ENCODE measurements around the gene FKBP9. TPM values are rescaled to one million over a fixed set of nuclear protein-coding genes. Genes with fewer than 3 reads are reported as not detected.

FKBP9 gene
- total RNA-seq, 1 experiment from 2014 or later: 11.0 TPM

- no peak overlapping the region for H3K27ac Mint-ChIP-seq
- ATAC-seq: no peak
- peaks cover 7% of the 10 kb centered on the region; the same call in 1 of the 2 replicates for H3K4me1 Mint-ChIP-seq
- H3K9me3 Mint-ChIP-seq: no peaks in the 10 kb centered on the region
- no peak for TF ChIP-seq JAZF1 (CRISPR knock-in tag; IDR thresholded peaks at IDR 0.05)
- TF ChIP-seq HMGXB4 (CRISPR knock-in tag; IDR thresholded peaks at IDR 0.05): no peak
- TF ChIP-seq MYBL2 (CRISPR knock-in tag; IDR thresholded peaks at IDR 0.05): no peak
- TF ChIP-seq CREM (CRISPR knock-in tag; IDR thresholded peaks at IDR 0.05): no peak
- TF ChIP-seq RORB (CRISPR knock-in tag; IDR thresholded peaks at IDR 0.05): no peak
- TF ChIP-seq RELA (CRISPR knock-in tag; IDR thresholded peaks at IDR 0.05; ENCODE audit: borderline replicate concordance): no peak
- TF ChIP-seq JUN (CRISPR knock-in tag; IDR thresholded peaks at IDR 0.05): no peak
- no peak for TF ChIP-seq E2F5 (CRISPR knock-in tag; IDR thresholded peaks at IDR 0.05)
- no peak for TF ChIP-seq ZNF416 (CRISPR knock-in tag; IDR thresholded peaks at IDR 0.05)
- no peak for TF ChIP-seq GRHL2 (CRISPR knock-in tag; IDR thresholded peaks at IDR 0.05; ENCODE audit: insufficient replicate concordance, severe bottlenecking)
- no peak for TF ChIP-seq NR1H2 (CRISPR knock-in tag; IDR thresholded peaks at IDR 0.05)
- no peak for TF ChIP-seq ETV6 (CRISPR knock-in tag; IDR thresholded peaks at IDR 0.05)
- TF ChIP-seq ZNF138 (CRISPR knock-in tag; conservative IDR thresholded peaks at IDR 0.05): no peak
- no peak for TF ChIP-seq NR2C2 (CRISPR knock-in tag; IDR thresholded peaks at IDR 0.05)
- no peak for TF ChIP-seq ESRRA (CRISPR knock-in tag; IDR thresholded peaks at IDR 0.05; ENCODE audit: borderline replicate concordance)
- CTCF ChIA-PET: no interaction called here
- POLR2A ChIA-PET: no interaction called here
- peaks cover 2% of the 10 kb centered on the region; the same call in 1 of the 2 replicates for H3K36me3 Mint-ChIP-seq
- no peak overlapping the region for H3K4me3 Mint-ChIP-seq
- H3K27me3 Mint-ChIP-seq (ENCODE audit: low read depth): no peaks in the 10 kb centered on the region
- DNase-seq (ENCODE audit: low spot score): no peak
Measured at GRCh38 chr7:33035776-33036175, 78.5 kb downstream of the FKBP9 start.

GRCh38 chr7:33038639-33039038 is 81.4 kb downstream of the FKBP9 start:
- ATAC-seq (no peak), DNase-seq (ENCODE audit: low spot score) (no peak)
- ChIA-PET CTCF (no interaction called here), POLR2A (no interaction called here)
- no peaks in the 10 kb centered on the region for H3K9me3 Mint-ChIP-seq
- H3K27ac Mint-ChIP-seq: peak overlapping the region; percentile 10; the same call in 1 of the 2 replicates
- no peak overlapping the region for H3K4me3 Mint-ChIP-seq
- peaks cover 10% of the 10 kb centered on the region; the same call in 1 of the 2 replicates for H3K4me1 Mint-ChIP-seq
- no peaks in the 10 kb centered on the region for H3K27me3 Mint-ChIP-seq (ENCODE audit: low read depth)
- TF ChIP-seq ZBTB43 (CRISPR knock-in tag; IDR thresholded peaks at IDR 0.05) (no peak), KAT7 (CRISPR knock-in tag; IDR thresholded peaks at IDR 0.05; ENCODE audit: borderline replicate concordance) (no peak), EMX1 (CRISPR knock-in tag; IDR thresholded peaks at IDR 0.05) (no peak)
- H3K36me3 Mint-ChIP-seq: no peaks in the 10 kb centered on the region

- POLR2A ChIA-PET: no interaction called here
- ATAC-seq: no peak
- TF ChIP-seq ARID4B (CRISPR knock-in tag; IDR thresholded peaks at IDR 0.05; ENCODE audit: borderline replicate concordance): no peak
- no peak for TF ChIP-seq ZBTB43 (CRISPR knock-in tag; IDR thresholded peaks at IDR 0.05)
- no peak for TF ChIP-seq CREB1 (CRISPR knock-in tag; IDR thresholded peaks at IDR 0.05)
- no peak for TF ChIP-seq JUN (CRISPR knock-in tag; IDR thresholded peaks at IDR 0.05)
- TF ChIP-seq RELA (CRISPR knock-in tag; IDR thresholded peaks at IDR 0.05; ENCODE audit: borderline replicate concordance): no peak
Measured at GRCh38 chr7:33039257-33039902, 82.1 kb downstream of the FKBP9 start.

More at GRCh38 chr7:33039257-33039902, 82.1 kb downstream of the FKBP9 start:
- Mint-ChIP-seq H3K27me3 (ENCODE audit: low read depth) (no peaks in the 10 kb centered on the region), H3K9me3 (no peaks in the 10 kb centered on the region), H3K27ac (no peak overlapping the region), H3K36me3 (no peaks in the 10 kb centered on the region), H3K4me1 (peaks cover 10% of the 10 kb centered on the region; the same call in 1 of the 2 replicates), H3K4me3 (no peak overlapping the region)
- CTCF ChIA-PET: interaction anchor here (0.6 kb wide), 1 partner anchor 10 kb away, joined by 3 read pairs; no protein-coding TSS in a partner anchor
- no peak for DNase-seq (ENCODE audit: low spot score)

Data from WTC11 (cell line).